Activated CD8-positive, alpha-beta T cell treated with anti-CD3 and anti-CD28 coated beads for 36 hours (primary cell): Measurements from ENCODE around the gene PTPN6. TPM values are rescaled to one million over a fixed set of nuclear protein-coding genes. Genes with fewer than 3 reads are reported as not detected.

Experiments
- ATAC-seq: fragments of 200-7000 bp; cut with Tn5 transposase; one replicate; pipeline ENCODE4 v1.10.0; 2021; ENCODE audit warnings: mild to moderate bottlenecking, moderate library complexity
- CTCF ChIA-PET: fragments of 350-600 bp; sonication (Branson Sonifier 250); formaldehyde crosslinking; loops from one replicate; lab custom pipeline; 2021; ENCODE audit warnings: antibody characterized with exemption; lab: Charles Lee
- POLR2A ChIA-PET: fragments of 350-600 bp; sonication (Branson Sonifier 250); formaldehyde crosslinking; loops from one replicate; lab custom pipeline; 2021; ENCODE audit warnings: antibody characterized with exemption; lab: Charles Lee
- DNase-seq: peaks from one replicate; pipeline ENCODE4 v3.0.0-alpha.2; 2020
- H3K27ac Mint-ChIP-seq: one replicate; pipeline ENCODE4 v1.8.0; 2021; ENCODE audit warnings: mild to moderate bottlenecking, mixed read lengths
- H3K27me3 Mint-ChIP-seq: one replicate; pipeline ENCODE4 v1.8.0; 2021; ENCODE audit warnings: mixed read lengths
- H3K36me3 Mint-ChIP-seq: one replicate; pipeline ENCODE4 v1.8.0; 2021; ENCODE audit warnings: low read depth, mixed read lengths
- H3K4me1 Mint-ChIP-seq: one replicate; pipeline ENCODE4 v1.8.0; 2021; ENCODE audit warnings: low read depth, mixed read lengths
- H3K4me3 Mint-ChIP-seq: one replicate; pipeline ENCODE4 v1.8.0; 2021; ENCODE audit warnings: mild to moderate bottlenecking, moderate library complexity, mixed read lengths
- H3K9me3 Mint-ChIP-seq: one replicate; pipeline ENCODE4 v1.8.0; 2021; ENCODE audit warnings: mixed read lengths
- intact Hi-C: fragments of 100-400 bp; cut with micrococcal nuclease; formaldehyde crosslinking; loops from one replicate; pipeline ENCODE4 v1.10.0; 2022
- total RNA-seq, 2 experiments: library from RNA; stranded (reverse); gene quantifications; one replicate each; pipeline ENCODE4 v1.2.3, GENCODE V29; 2021
- TF ChIP-seq, protein P1 (sequence below): fragments of 200-600 bp; IDR thresholded peaks from one replicate; pipeline ENCODE4 v1.8.0; 2022; ENCODE audit warnings: antibody characterized with exemption, mild to moderate bottlenecking

PTPN6 gene
- total RNA-seq, 2 experiments from 2014 or later, result 485 to 489 TPM

DNA sequence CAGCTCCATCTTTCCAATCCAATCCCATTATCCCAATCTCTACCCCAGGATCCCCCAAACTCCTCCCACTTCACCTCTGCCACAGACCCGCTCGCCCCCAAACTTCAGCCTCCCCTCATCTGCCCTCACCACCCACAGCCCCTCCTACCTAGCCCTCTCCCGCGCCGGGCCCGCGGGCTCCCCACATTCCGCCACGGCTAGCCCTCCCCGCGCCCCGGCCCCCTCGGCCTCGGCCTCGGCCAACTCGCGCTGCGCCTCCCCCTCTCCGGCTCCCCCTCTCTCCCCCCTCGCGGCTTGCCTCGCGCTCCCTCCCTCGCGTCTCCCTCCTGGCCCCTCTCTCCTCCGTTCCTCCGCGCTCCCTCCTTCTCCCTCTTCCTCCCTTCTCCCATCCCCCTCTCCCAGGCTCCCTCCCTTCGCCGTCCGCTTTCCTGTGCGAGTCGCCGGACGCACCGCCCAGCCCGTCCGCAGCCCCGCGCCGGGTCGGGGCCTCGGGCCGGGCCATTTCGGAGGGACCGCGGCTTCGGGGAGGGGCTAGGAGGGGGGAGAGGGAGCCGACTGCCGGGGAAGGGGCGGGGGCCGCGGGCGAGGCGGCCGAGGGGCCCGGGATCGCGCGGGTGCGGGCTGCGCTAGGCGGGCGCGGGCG is 23.7 kb upstream of the PTPN6 start, which contains the start of gene ATN1:
ATN1 (plus strand) TSS at position 581 of the 643 bp plus-strand sequence. CDS start 6,043 bp downstream, outside the sequence.
- H3K9me3 Mint-ChIP-seq, result no peaks in the 10 kb centered on the region
- H3K27ac Mint-ChIP-seq, result peak within 1 kb of the TSS; percentile 82
- TF ChIP-seq, protein P1, sequence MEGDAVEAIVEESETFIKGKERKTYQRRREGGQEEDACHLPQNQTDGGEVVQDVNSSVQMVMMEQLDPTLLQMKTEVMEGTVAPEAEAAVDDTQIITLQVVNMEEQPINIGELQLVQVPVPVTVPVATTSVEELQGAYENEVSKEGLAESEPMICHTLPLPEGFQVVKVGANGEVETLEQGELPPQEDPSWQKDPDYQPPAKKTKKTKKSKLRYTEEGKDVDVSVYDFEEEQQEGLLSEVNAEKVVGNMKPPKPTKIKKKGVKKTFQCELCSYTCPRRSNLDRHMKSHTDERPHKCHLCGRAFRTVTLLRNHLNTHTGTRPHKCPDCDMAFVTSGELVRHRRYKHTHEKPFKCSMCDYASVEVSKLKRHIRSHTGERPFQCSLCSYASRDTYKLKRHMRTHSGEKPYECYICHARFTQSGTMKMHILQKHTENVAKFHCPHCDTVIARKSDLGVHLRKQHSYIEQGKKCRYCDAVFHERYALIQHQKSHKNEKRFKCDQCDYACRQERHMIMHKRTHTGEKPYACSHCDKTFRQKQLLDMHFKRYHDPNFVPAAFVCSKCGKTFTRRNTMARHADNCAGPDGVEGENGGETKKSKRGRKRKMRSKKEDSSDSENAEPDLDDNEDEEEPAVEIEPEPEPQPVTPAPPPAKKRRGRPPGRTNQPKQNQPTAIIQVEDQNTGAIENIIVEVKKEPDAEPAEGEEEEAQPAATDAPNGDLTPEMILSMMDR, result no peak
- POLR2A ChIA-PET, result interaction anchor here (0.7 to 36.0 kb wide), 9 partner anchors 9 to 91 kb away, joined by 3 to 1266 read pairs (median 4); partner anchors contain the start of genes C12orf57, ENO2, LPCAT3 and PTPN6
- intact Hi-C loops, result no loop called here
- DNase-seq, result peak; percentile 55
- H3K4me3 Mint-ChIP-seq, result peak within 1 kb of the TSS; percentile 78
- CTCF ChIA-PET, result interaction anchor here (1.1 to 7.3 kb wide), 11 partner anchors 10 to 58 kb away, joined by 3 to 108 read pairs (median 5); partner anchors contain the start of genes C12orf57 and RNU7-1
- H3K4me1 Mint-ChIP-seq, result peaks cover 59% of the 10 kb centered on the region
- H3K36me3 Mint-ChIP-seq, result peaks cover 20% of the 10 kb centered on the region
- no peaks in the 10 kb centered on the region for H3K27me3 Mint-ChIP-seq
- peak; percentile 32 for ATAC-seq

GRCh38 chr12:6928022-6928702 is 23.0 kb upstream of the PTPN6 start:
- no peaks in the 10 kb centered on the region for H3K9me3 Mint-ChIP-seq
- no peak for ATAC-seq
- H3K4me1 Mint-ChIP-seq, result peaks cover 61% of the 10 kb centered on the region
- no peak for DNase-seq
- CTCF ChIA-PET, result interaction anchor here (1.0 to 7.3 kb wide), 6 partner anchors 9 to 180 kb away, joined by 3 to 108 read pairs (median 3); partner anchors contain the start of genes C12orf57, CDCA3, RNU7-1 and USP5
- POLR2A ChIA-PET, result interaction anchor here (1.1 to 36.0 kb wide), 3 partner anchors 10 to 57 kb away, joined by 3 to 1266 read pairs (median 90); partner anchors contain the start of genes C12orf57, PTPN6 and RNU7-1
- peak overlapping the region; percentile 81 for H3K27ac Mint-ChIP-seq
- TF ChIP-seq, protein P1, result no peak
- intact Hi-C loops, result no loop called here
- H3K36me3 Mint-ChIP-seq, result peaks cover 16% of the 10 kb centered on the region
- no peaks in the 10 kb centered on the region for H3K27me3 Mint-ChIP-seq
- H3K4me3 Mint-ChIP-seq, result peak overlapping the region; percentile 78

GRCh38 chr12:6928703-6929407 is 22.3 kb upstream of the PTPN6 start:
- Mint-ChIP-seq H3K27me3 (no peaks in the 10 kb centered on the region), H3K9me3 (no peaks in the 10 kb centered on the region), H3K4me3 (peak overlapping the region; percentile 78), H3K4me1 (peaks cover 68% of the 10 kb centered on the region), H3K36me3 (peaks cover 11% of the 10 kb centered on the region), H3K27ac (peak overlapping the region; percentile 81)
- CTCF ChIA-PET, result interaction anchor here (1.0 to 7.3 kb wide), 7 partner anchors 9 to 179 kb away, joined by 3 to 108 read pairs (median 3); partner anchors contain the start of genes C12orf57, CDCA3, RNU7-1 and USP5
- TF ChIP-seq, protein P1, result no peak
- intact Hi-C loops, result no loop called here
- ATAC-seq, result no peak
- POLR2A ChIA-PET, result interaction anchor here (0.7 to 36.0 kb wide), 6 partner anchors 9 to 58 kb away, joined by 3 to 1266 read pairs (median 3); partner anchors contain the start of genes C12orf57, PTPN6 and RNU7-1
- no peak for DNase-seq

DNA sequence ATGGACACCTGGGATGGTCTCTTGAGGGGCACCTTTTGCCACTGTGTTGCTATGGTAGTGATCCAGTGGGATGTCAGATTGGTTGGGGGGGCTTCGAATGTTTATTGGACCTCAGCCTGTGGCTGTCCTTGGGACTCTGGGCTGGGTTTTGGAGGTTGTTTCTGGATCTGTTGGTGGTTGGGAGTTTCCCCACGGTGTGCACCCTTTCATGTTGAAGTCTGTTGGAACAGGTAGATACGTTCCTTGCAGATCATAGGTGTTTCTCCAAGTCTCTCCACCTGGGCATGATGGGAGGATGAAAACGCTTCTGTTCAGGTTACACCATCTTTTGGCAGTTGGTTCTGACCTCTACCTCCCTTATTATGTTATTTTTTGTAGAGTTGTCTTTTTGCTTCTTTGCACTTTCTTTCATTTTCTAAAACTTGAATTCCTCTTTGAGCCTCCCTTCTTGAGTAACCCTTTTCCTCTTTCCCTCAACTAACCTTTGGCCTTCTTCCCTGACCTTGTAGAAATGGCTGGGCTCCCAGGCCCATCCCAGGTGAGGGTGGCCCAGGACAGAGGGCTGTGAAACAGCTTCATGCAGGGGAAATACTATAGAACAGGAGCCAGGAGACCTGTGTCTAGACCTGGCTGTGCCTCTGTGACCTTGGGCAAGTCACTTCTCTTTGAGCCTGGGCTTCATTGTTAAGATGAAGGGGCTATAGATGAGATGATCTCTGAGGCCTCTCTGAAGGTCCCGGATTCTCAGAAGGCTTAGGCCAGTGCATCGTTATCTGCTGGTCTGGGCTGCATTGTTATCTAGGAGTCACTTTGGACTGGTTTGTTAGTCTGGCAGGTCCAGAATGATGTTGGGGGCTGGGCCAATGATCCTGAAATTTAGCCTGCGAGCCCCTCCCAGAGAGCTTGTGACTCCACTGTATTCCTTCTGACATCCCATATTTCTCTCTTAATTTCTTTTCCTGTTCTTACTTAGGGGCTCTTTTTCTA is 21.4 kb upstream of the PTPN6 start:
- no peak for DNase-seq
- POLR2A ChIA-PET, result interaction anchor here (0.7 to 36.0 kb wide), 5 partner anchors 9 to 39 kb away, joined by 3 to 1266 read pairs (median 3); partner anchors contain the start of genes C12orf57, PTPN6 and RNU7-1
- Mint-ChIP-seq H3K36me3 (peaks cover 12% of the 10 kb centered on the region), H3K27ac (peak overlapping the region; percentile 81), H3K4me3 (peak overlapping the region; percentile 78), H3K27me3 (no peaks in the 10 kb centered on the region), H3K4me1 (peaks cover 65% of the 10 kb centered on the region), H3K9me3 (no peaks in the 10 kb centered on the region)
- ATAC-seq, result no peak
- intact Hi-C loops, result no loop called here
- TF ChIP-seq, protein P1, result no peak
- CTCF ChIA-PET, result interaction anchor here (1.3 to 7.3 kb wide), 6 partner anchors 8 to 78 kb away, joined by 3 to 108 read pairs (median 3); partner anchors contain the start of genes C12orf57, CDCA3, RNU7-1 and USP5
